H1 (cell line): ENCODE results near the gene TMEM129. TPM values are rescaled to one million over a fixed set of nuclear protein-coding genes. Genes with fewer than 3 reads are reported as not detected.

ENCODE experiments used
- CTCF ChIA-PET: fragments of 300-600 bp; sonication (Branson Sonifier 250); formaldehyde crosslinking; loops from one replicate; lab custom pipeline; 2021; ENCODE audit not compliant: partially characterized antibody; lab: Charles Lee
- POLR2A ChIA-PET: fragments of 300-600 bp; sonication (Branson Sonifier 250); formaldehyde crosslinking; loops from one replicate; lab custom pipeline; 2021; ENCODE audit warnings: inconsistent platforms; ENCODE audit not compliant: partially characterized antibody; lab: Charles Lee
- DNase-seq, 2 experiments: peaks; one replicate each; pipeline versions ENCODE4 v3.0.0 to v3.0.0-alpha.2; 2010 to 2022; ENCODE audit warnings: low spot score in 2 of 2, low read depth in 1 of 2, mixed read lengths in 1 of 2
- FAIRE-seq: peaks from 2 replicates; lab custom pipeline; 2011; peaks lifted over from hg19 to GRCh38; lab: Jason Lieb, UNC
- H2AFZ ChIP-seq: 2 replicates; pipeline ENCODE4 v1.8.1; 2012; ENCODE audit warnings: low read length, inconsistent platforms
- H2AK5ac ChIP-seq: 2 replicates; pipeline ENCODE4 v1.6.1; 2013; ENCODE audit warnings: low read depth, low read length
- H2BK120ac ChIP-seq: replicated peaks from 2 replicates; pipeline ENCODE3; 2013; ENCODE audit warnings: low read depth, low read length, inconsistent platforms
- H2BK12ac ChIP-seq: 2 replicates; pipeline ENCODE4 v1.6.1; 2013; ENCODE audit warnings: low read depth, low read length
- H2BK15ac ChIP-seq: 2 replicates; pipeline ENCODE4 v1.6.1; 2013; ENCODE audit warnings: low read length
- H2BK20ac ChIP-seq: 2 replicates; pipeline ENCODE4 v1.6.1; 2013; ENCODE audit warnings: low read length
- H2BK5ac ChIP-seq: 2 replicates; pipeline ENCODE4 v1.6.1; 2013; ENCODE audit warnings: low read depth, low read length
- H3K14ac ChIP-seq: 2 replicates; pipeline ENCODE4 v1.6.1; 2013; ENCODE audit warnings: inconsistent platforms; ENCODE audit not compliant: insufficient read length
- H3K18ac ChIP-seq: 2 replicates; pipeline ENCODE4 v1.6.1; 2013; ENCODE audit warnings: low read length; ENCODE audit errors: extremely low read depth
- H3K23ac ChIP-seq: 2 replicates; pipeline ENCODE4 v1.6.1; 2013; ENCODE audit warnings: inconsistent platforms; ENCODE audit not compliant: insufficient read length
- H3K23me2 ChIP-seq: 2 replicates; pipeline ENCODE4 v1.6.1; 2013; ENCODE audit warnings: low read depth, low read length
- H3K27ac ChIP-seq: 2 replicates; pipeline ENCODE4 v1.6.1; 2011; ENCODE audit warnings: low read depth, low read length, inconsistent platforms
- H3K27me3 ChIP-seq, 4 experiments: replicated peaks in 1 of 4; 1 replicate in 1 of 4; 2 replicates in 3 of 4; pipeline versions ENCODE4 v1.6.1 to v1.8.1; 2011 to 2013; ENCODE audit warnings: low read length in 3 of 4, mild to moderate bottlenecking in 3 of 4, inconsistent platforms in 2 of 4, mixed read lengths in 2 of 4, moderate library complexity in 1 of 4; ENCODE audit not compliant: control insufficient read depth in 3 of 4, insufficient read depth in 3 of 4; ENCODE audit errors: extremely low read depth in 1 of 4
- H3K36me3 ChIP-seq, 4 experiments: 2 replicates each; pipeline versions ENCODE4 v1.6.1 to v1.8.1; 2011 to 2013; ENCODE audit warnings: mild to moderate bottlenecking in 4 of 4, low read length in 3 of 4, moderate library complexity in 2 of 4, control low read depth in 1 of 4, inconsistent platforms in 1 of 4; ENCODE audit not compliant: insufficient read depth in 4 of 4, control insufficient read depth in 2 of 4
- H3K4ac ChIP-seq: replicated peaks from 2 replicates; pipeline ENCODE3; 2013; ENCODE audit warnings: low read length, low read depth, mixed read lengths, inconsistent platforms; ENCODE audit not compliant: insufficient read length
- H3K4me1 ChIP-seq, 4 experiments: replicated peaks in 1 of 4; 1 replicate in 1 of 4; 2 replicates in 3 of 4; pipeline versions ENCODE4 v1.6.1 to v1.8.1; 2011 to 2013; ENCODE audit warnings: low read length in 3 of 4, inconsistent platforms in 2 of 4, mixed read lengths in 1 of 4; ENCODE audit not compliant: insufficient read depth in 4 of 4, control insufficient read depth in 3 of 4
- H3K4me2 ChIP-seq, 2 experiments: 2 replicates each; pipeline versions ENCODE4 v1.6.1 to v1.8.1; 2011 to 2013; ENCODE audit warnings: low read depth in 2 of 2, low read length in 2 of 2, control low read depth in 1 of 2, inconsistent platforms in 1 of 2, mild to moderate bottlenecking in 1 of 2; ENCODE audit not compliant: insufficient read depth in 1 of 2
- H3K4me3 ChIP-seq, 4 experiments: fragments of 200-600, 300-600 bp in 1 of 4; sonication (generic), shearing (Covaris generic), sonication (Bioruptor Twin) in 1 of 4; 2 replicates each; pipeline versions ENCODE4 v1.5.1 to v1.8.1; 2011 to 2016; ENCODE audit warnings: low read length in 4 of 4, low read depth in 3 of 4, control low read depth in 2 of 4, inconsistent platforms in 2 of 4, mild to moderate bottlenecking in 2 of 4, mixed read lengths in 1 of 4, moderate library complexity in 1 of 4; ENCODE audit not compliant: insufficient read depth in 2 of 4; ENCODE audit errors: extremely low read depth in 1 of 4
- H3K56ac ChIP-seq: replicated peaks from 2 replicates; pipeline ENCODE3; 2013; ENCODE audit warnings: low read depth, mild to moderate bottlenecking, mixed read lengths, low read length, inconsistent platforms; ENCODE audit not compliant: insufficient read length
- H3K79me1 ChIP-seq: 2 replicates; pipeline ENCODE4 v1.6.1; 2013; ENCODE audit warnings: low read depth, low read length, control low read depth
- H3K79me2 ChIP-seq, 2 experiments: 2 replicates each; pipeline versions ENCODE4 v1.6.1 to v1.8.1; 2012 to 2013; ENCODE audit warnings: low read length in 2 of 2, mild to moderate bottlenecking in 2 of 2, inconsistent platforms in 1 of 2; ENCODE audit not compliant: insufficient read depth in 2 of 2, control insufficient read depth in 1 of 2
- H3K9ac ChIP-seq, 4 experiments: replicated peaks in 1 of 4; 1 replicate in 1 of 4; 2 replicates in 3 of 4; pipeline versions ENCODE4 v1.6.1 to v1.8.1; 2011 to 2013; ENCODE audit warnings: low read depth in 3 of 4, low read length in 3 of 4, control low read depth in 2 of 4, mild to moderate bottlenecking in 2 of 4, moderate library complexity in 2 of 4, inconsistent platforms in 1 of 4; ENCODE audit errors: extremely low read depth in 1 of 4
- H3K9me3 ChIP-seq, 2 experiments: 2 replicates each; pipeline versions ENCODE4 v1.6.1 to v1.8.1; 2012 to 2013; ENCODE audit warnings: mild to moderate bottlenecking in 2 of 2, moderate library complexity in 2 of 2, control low read depth in 1 of 2, inconsistent platforms in 1 of 2, low read depth in 1 of 2, low read length in 1 of 2, mixed read lengths in 1 of 2; ENCODE audit not compliant: insufficient read depth in 2 of 2
- H4K20me1 ChIP-seq, 2 experiments: replicated peaks in 1 of 2; 2 replicates each; pipeline versions ENCODE3 to v1.8.1; 2011 to 2013; ENCODE audit warnings: inconsistent platforms in 2 of 2, low read length in 2 of 2, mild to moderate bottlenecking in 1 of 2; ENCODE audit not compliant: insufficient read depth in 2 of 2, control insufficient read depth in 1 of 2
- H4K5ac ChIP-seq: 2 replicates; pipeline ENCODE4 v1.6.1; 2013; ENCODE audit warnings: low read length, low read depth, mixed read lengths, inconsistent platforms; ENCODE audit not compliant: insufficient read length
- H4K8ac ChIP-seq: 2 replicates; pipeline ENCODE4 v1.8.0; 2013; ENCODE audit warnings: mild to moderate bottlenecking, moderate library complexity, low read length, inconsistent platforms; ENCODE audit not compliant: insufficient read depth; ENCODE audit errors: extremely low read depth
- H4K91ac ChIP-seq: replicated peaks from 2 replicates; pipeline ENCODE3; 2013; ENCODE audit warnings: low read length, mixed read lengths, inconsistent platforms; ENCODE audit not compliant: insufficient read length
- CBX5 ChIP-seq: fragments of 300-800, 300-1000 bp; sonication (generic); IDR thresholded peaks from 2 replicates; pipeline ENCODE4 v1.7.1; 2016; ENCODE audit warnings: antibody characterized with exemption, low read length, low read depth
- CEBPB ChIP-seq: IDR thresholded peaks from 2 replicates; pipeline ENCODE4 v1.6.1; 2012; ENCODE audit warnings: low read depth, low read length
- GTF2F1 ChIP-seq: IDR thresholded peaks from 2 replicates; pipeline ENCODE4 v1.6.1; 2012; ENCODE audit warnings: low read depth, low read length, improper control_type of control experiment, borderline replicate concordance
- JUN ChIP-seq: IDR thresholded peaks from 2 replicates; pipeline ENCODE4 v1.6.1; 2011; ENCODE audit warnings: low read depth, mild to moderate bottlenecking, improper control_type of control experiment, low read length
- MAFK ChIP-seq: IDR thresholded peaks from 2 replicates; pipeline ENCODE4 v1.6.1; 2012; ENCODE audit warnings: low read depth, mild to moderate bottlenecking, improper control_type of control experiment, low read length
- PHF8 ChIP-seq: fragments of 200-600 bp; sonication (generic); conservative IDR thresholded peaks from 2 replicates; pipeline ENCODE4 v1.7.1; 2012; ENCODE audit warnings: low read depth, mild to moderate bottlenecking, inconsistent platforms, low read length, moderate library complexity
- POLR2A ChIP-seq, 2 experiments: IDR thresholded peaks; 1 replicate in 1 of 2; 2 replicates in 1 of 2; pipeline ENCODE4 v1.6.1; 2011; ENCODE audit warnings: low read depth in 2 of 2, low read length in 2 of 2, mild to moderate bottlenecking in 2 of 2; ENCODE audit errors: control extremely low read depth in 1 of 2
- RNF2 ChIP-seq: fragments of 200-900, 300-1000 bp; sonication (generic); IDR thresholded peaks from 2 replicates; pipeline ENCODE4 v1.7.1; 2016; ENCODE audit warnings: borderline replicate concordance, low read depth, mild to moderate bottlenecking, antibody characterized with exemption, low read length; ENCODE audit not compliant: poor library complexity, severe bottlenecking; ENCODE audit errors: missing control alignments
- RXRA ChIP-seq: IDR thresholded peaks from 2 replicates; pipeline ENCODE4 v1.6.1; 2011; ENCODE audit warnings: low read depth, mild to moderate bottlenecking, low read length, moderate library complexity; ENCODE audit not compliant: insufficient read depth
- WGBS, 2 experiments: shearing (Covaris generic) in 1 of 2; methylation state at CpG; one replicate each; pipeline versions ENCODE4 v1.1.6 to v1.1.7; 2013 to 2015; ENCODE audit warnings: low lambda C conversion rate in 2 of 2, mixed read lengths in 2 of 2, inconsistent platforms in 1 of 2, low coverage in 1 of 2, missing lambda C conversion rate in 1 of 2; ENCODE audit not compliant: insufficient replicate concordance in 2 of 2, insufficient coverage in 1 of 2, insufficient read length in 1 of 2; ENCODE audit errors: extremely low coverage in 1 of 2, missing lambda C conversion rate in 1 of 2; 5-methylcytosine and 5-hydroxymethylcytosine counted together
- polyA plus RNA-seq, 7 experiments: library from polyadenylated mRNA; depleted of rRNA in 3 of 7; stranded (reverse) in 5 of 7; unstranded in 2 of 7; fragments of >200 nt in 5 of 7; fragments of 200-250 nt in 2 of 7; gene quantifications; 1 replicate in 5 of 7; 2 replicates in 1 of 7; 4 replicates in 1 of 7; pipeline versions ENCODE4 v1.2.1 to v1.2.3, GENCODE V29; 2011 to 2013; ENCODE audit warnings: missing spikeins in 2 of 7, mixed read lengths in 2 of 7
- total RNA-seq: library from RNA; stranded (reverse); fragmentation: NEBNext Ultra II Directional; extraction: Animal tissue kit (Norgen Biotek cat#: 25700); gene quantifications from 2 replicates; pipeline ENCODE4 v1.2.1, GENCODE V29; 2021
- TF ChIP-seq, protein P1 (sequence below), 3 experiments: IDR thresholded peaks; 1 replicate in 2 of 3; 2 replicates in 1 of 3; pipeline versions ENCODE4 v1.5.1 to v1.6.1; 2011; ENCODE audit warnings: low read length in 3 of 3, mild to moderate bottlenecking in 3 of 3, inconsistent platforms in 2 of 3, low read depth in 1 of 3, moderate library complexity in 1 of 3; ENCODE audit not compliant: insufficient read depth in 1 of 3; ENCODE audit errors: control extremely low read depth in 1 of 3
- TF ChIP-seq, protein P2 (sequence below): IDR thresholded peaks from 2 replicates; pipeline ENCODE4 v1.6.1; 2012; ENCODE audit warnings: inconsistent platforms

TMEM129 gene
- total and polyA plus RNA-seq, 2 of the 8 experiments (the other 6 are each of a cell fraction or from before 2014, with no cell fraction given), result 31.5 to 58.7 TPM

DNA sequence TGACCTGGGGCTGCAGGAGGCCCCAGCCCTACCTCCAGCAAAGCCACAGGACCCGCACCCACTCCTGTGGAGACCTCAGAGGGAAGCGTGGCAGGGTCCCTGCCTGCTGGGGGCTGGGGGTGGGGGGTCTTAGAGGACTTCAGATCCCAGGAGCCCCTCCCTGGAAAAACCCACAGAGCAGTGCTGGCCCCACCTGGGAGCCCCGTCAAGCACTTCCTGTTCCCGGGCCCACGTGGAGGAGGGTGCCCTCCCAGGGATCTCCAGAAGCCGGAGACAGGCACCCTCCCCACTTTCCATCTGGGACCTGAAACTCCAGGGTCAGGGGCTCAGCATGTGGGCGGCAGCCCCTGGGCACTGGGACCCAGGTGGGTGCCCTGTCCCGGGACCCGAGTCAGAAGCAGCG is 32.2 kb upstream of the TMEM129 start:
- H4K5ac ChIP-seq, result no peak overlapping the region
- H3K27me3 ChIP-seq, result peaks cover 0 to 1% (median 0%) of the 10 kb centered on the region in 4 experiments; a peak in 1 of 7 replicates
- H2AFZ ChIP-seq, result no peak overlapping the region
- H4K20me1 ChIP-seq, result no peaks in the 10 kb centered on the region
- no peak overlapping the region for H2BK20ac ChIP-seq
- no peak overlapping the region for H3K4me2 ChIP-seq
- no peaks in the 10 kb centered on the region for H3K9me3 ChIP-seq
- no peak overlapping the region for H3K14ac ChIP-seq
- no peaks in the 10 kb centered on the region for H3K23me2 ChIP-seq
- no peak for DNase-seq
- no peaks in the 10 kb centered on the region for H3K79me1 ChIP-seq
- no peak for FAIRE-seq
- no peaks in the 10 kb centered on the region for H3K36me3 ChIP-seq
- H3K4me3 ChIP-seq, result no peak overlapping the region
- ChIA-PET CTCF (interaction anchor here (1.3 to 71.2 kb wide), 4 partner anchors 12 to 77 kb away, joined by 4 to 2507 read pairs (median 1256); partner anchors contain the start of gene FGFR3), POLR2A (interaction anchor here (1.1 to 2.5 kb wide), 5 partner anchors 10 to 56 kb away, joined by 3 to 8 read pairs (median 5); partner anchors contain the start of genes TACC3 and TMEM129)
- H3K4ac ChIP-seq, result no peak overlapping the region
- no peak overlapping the region for H3K23ac ChIP-seq
- no peak overlapping the region for H3K56ac ChIP-seq
- H3K18ac ChIP-seq, result no peak overlapping the region
- H3K4me1 ChIP-seq, result peaks cover 0 to 16% (median 8%) of the 10 kb centered on the region in 4 experiments; a peak in 5 of 7 replicates
- H3K9ac ChIP-seq, result no peak overlapping the region
- H2BK5ac ChIP-seq, result no peak overlapping the region
- no peaks in the 10 kb centered on the region for H3K79me2 ChIP-seq
- H4K91ac ChIP-seq, result no peak overlapping the region
- no peak overlapping the region for H2AK5ac ChIP-seq
- no peak overlapping the region for H2BK15ac ChIP-seq
- no peak overlapping the region for H4K8ac ChIP-seq
- H3K27ac ChIP-seq, result no peak overlapping the region
- no peak overlapping the region for H2BK12ac ChIP-seq
- WGBS, 2 experiments, result 82% methylated on average over 9 of the region's 10 CpGs; no CpG with 5 or more reads in 1 of the 2 experiments
- H2BK120ac ChIP-seq, result no peak overlapping the region
- TF ChIP-seq PHF8 (no peak), RXRA (no peak), GTF2F1 (no peak), RNF2 (no peak), JUN (no peak), CBX5 (no peak), MAFK (no peak), CEBPB (no peak), POLR2A (IDR thresholded peaks at IDR 0.05; ENCODE audit: control extremely low read depth in 1 of 2, low read depth in 2 of 2, low read length in 2 of 2) (no peak)
- TF ChIP-seq, protein P1, sequence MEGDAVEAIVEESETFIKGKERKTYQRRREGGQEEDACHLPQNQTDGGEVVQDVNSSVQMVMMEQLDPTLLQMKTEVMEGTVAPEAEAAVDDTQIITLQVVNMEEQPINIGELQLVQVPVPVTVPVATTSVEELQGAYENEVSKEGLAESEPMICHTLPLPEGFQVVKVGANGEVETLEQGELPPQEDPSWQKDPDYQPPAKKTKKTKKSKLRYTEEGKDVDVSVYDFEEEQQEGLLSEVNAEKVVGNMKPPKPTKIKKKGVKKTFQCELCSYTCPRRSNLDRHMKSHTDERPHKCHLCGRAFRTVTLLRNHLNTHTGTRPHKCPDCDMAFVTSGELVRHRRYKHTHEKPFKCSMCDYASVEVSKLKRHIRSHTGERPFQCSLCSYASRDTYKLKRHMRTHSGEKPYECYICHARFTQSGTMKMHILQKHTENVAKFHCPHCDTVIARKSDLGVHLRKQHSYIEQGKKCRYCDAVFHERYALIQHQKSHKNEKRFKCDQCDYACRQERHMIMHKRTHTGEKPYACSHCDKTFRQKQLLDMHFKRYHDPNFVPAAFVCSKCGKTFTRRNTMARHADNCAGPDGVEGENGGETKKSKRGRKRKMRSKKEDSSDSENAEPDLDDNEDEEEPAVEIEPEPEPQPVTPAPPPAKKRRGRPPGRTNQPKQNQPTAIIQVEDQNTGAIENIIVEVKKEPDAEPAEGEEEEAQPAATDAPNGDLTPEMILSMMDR (IDR thresholded peaks at IDR 0.05; ENCODE audit: control extremely low read depth in 1 of 3, insufficient read depth in 1 of 3, low read depth in 1 of 3, low read length in 3 of 3), result no peak
- TF ChIP-seq, protein P2, sequence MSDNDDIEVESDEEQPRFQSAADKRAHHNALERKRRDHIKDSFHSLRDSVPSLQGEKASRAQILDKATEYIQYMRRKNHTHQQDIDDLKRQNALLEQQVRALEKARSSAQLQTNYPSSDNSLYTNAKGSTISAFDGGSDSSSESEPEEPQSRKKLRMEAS, result no peak
